ENCODE measurements around the gene RBM26. TPM values are rescaled to one million over a fixed set of nuclear protein-coding genes. Genes with fewer than 3 reads are reported as not detected.

Gene RBM26
- total and polyA plus RNA-seq, 2 donors (not counting 1 experiment from before 2014, with no cell fraction given) = 19.9 to 20.3 TPM

GRCh38 chr13:79379274-79379673, 26.8 kb downstream of the RBM26 start:
- Histone ChIP-seq H4K20me1 (ENCODE audit: control insufficient read depth, extremely low read depth, insufficient read depth, low read length) (no peaks in the 10 kb centered on the region), H3K79me2 (ENCODE audit: control insufficient read depth, insufficient read depth, low read length) (peaks cover 34% of the 10 kb centered on the region)

GRCh38 chr13:79376843-79377242, 29.2 kb downstream of the RBM26 start:
- TF ChIP-seq EZH2 (IDR thresholded peaks at IDR 0.05; ENCODE audit: low read length, missing control alignments) (no peak), CTCF (conservative IDR thresholded peaks at IDR 0.05 in 1 of 2, IDR thresholded peaks at IDR 0.05 in 1 of 2; ENCODE audit: low read depth in 1 of 2, low read length in 2 of 2) (no peak)
- H2AFZ ChIP-seq (ENCODE audit: low read length) = no peak overlapping the region
- no peaks in the 10 kb centered on the region for H3K27me3 ChIP-seq (ENCODE audit: control insufficient read depth, insufficient read depth, low read length)
- no peak overlapping the region for H3K27ac ChIP-seq (ENCODE audit: insufficient read depth, low read length)
- H4K20me1 ChIP-seq (ENCODE audit: control insufficient read depth, extremely low read depth, insufficient read depth, low read length) = no peaks in the 10 kb centered on the region
- H3K4me3 ChIP-seq (replicated peaks in 1 of 4; ENCODE audit: control extremely low read depth in 1 of 4, insufficient read depth in 1 of 4, low read depth in 3 of 4, low read length in 4 of 4) = no peak overlapping the region
- H3K9ac ChIP-seq (ENCODE audit: insufficient read depth, low read length) = no peak overlapping the region
- no peaks in the 10 kb centered on the region for H3K9me3 ChIP-seq (ENCODE audit: control insufficient read depth, insufficient read depth, low read depth, low read length)
- H3K79me2 ChIP-seq (ENCODE audit: control insufficient read depth, insufficient read depth, low read length) = peaks cover 19% of the 10 kb centered on the region
- peaks cover 6% of the 10 kb centered on the region for H3K36me3 ChIP-seq (ENCODE audit: control insufficient read depth, insufficient read depth, low read length)
- no peaks in the 10 kb centered on the region for H3K4me1 ChIP-seq (ENCODE audit: control insufficient read depth, extremely low read depth, insufficient read depth, low read length)
- no peak overlapping the region for H3K4me2 ChIP-seq (ENCODE audit: extremely low read depth, insufficient read depth, low read length)
- DNase-seq (ENCODE audit: low read depth in 2 of 2) = no peak

More at GRCh38 chr13:79379274-79379673, 26.8 kb downstream of the RBM26 start:
- Histone ChIP-seq H3K27me3 (ENCODE audit: control insufficient read depth, insufficient read depth, low read length) (no peaks in the 10 kb centered on the region), H3K4me1 (ENCODE audit: control insufficient read depth, extremely low read depth, insufficient read depth, low read length) (no peaks in the 10 kb centered on the region), H3K9ac (ENCODE audit: insufficient read depth, low read length) (no peak overlapping the region), H3K27ac (ENCODE audit: insufficient read depth, low read length) (peak overlapping the region; percentile 23), H3K36me3 (ENCODE audit: control insufficient read depth, insufficient read depth, low read length) (peaks cover 4% of the 10 kb centered on the region), H3K4me2 (ENCODE audit: extremely low read depth, insufficient read depth, low read length) (no peak overlapping the region), H3K4me3 (replicated peaks in 1 of 4; ENCODE audit: control extremely low read depth in 1 of 4, insufficient read depth in 1 of 4, low read depth in 3 of 4, low read length in 4 of 4) (no peak overlapping the region), H3K9me3 (ENCODE audit: control insufficient read depth, insufficient read depth, low read depth, low read length) (no peaks in the 10 kb centered on the region), H2AFZ (ENCODE audit: low read length) (no peak overlapping the region)
- no peak for TF ChIP-seq EZH2 (IDR thresholded peaks at IDR 0.05; ENCODE audit: low read length, missing control alignments)
- TF ChIP-seq CTCF (conservative IDR thresholded peaks at IDR 0.05 in 1 of 2, IDR thresholded peaks at IDR 0.05 in 1 of 2; ENCODE audit: low read depth in 1 of 2, low read length in 2 of 2) = no peak
- DNase-seq (ENCODE audit: low read depth in 2 of 2) = no peak

- Histone ChIP-seq H3K4me3 (replicated peaks in 1 of 4; ENCODE audit: control extremely low read depth in 1 of 4, insufficient read depth in 1 of 4, low read depth in 3 of 4, low read length in 4 of 4) (no peak overlapping the region), H3K36me3 (ENCODE audit: control insufficient read depth, insufficient read depth, low read length) (peaks cover 6% of the 10 kb centered on the region), H3K79me2 (ENCODE audit: control insufficient read depth, insufficient read depth, low read length) (peaks cover 7% of the 10 kb centered on the region), H3K9me3 (ENCODE audit: control insufficient read depth, insufficient read depth, low read depth, low read length) (no peaks in the 10 kb centered on the region), H3K27me3 (ENCODE audit: control insufficient read depth, insufficient read depth, low read length) (no peaks in the 10 kb centered on the region), H2AFZ (ENCODE audit: low read length) (no peak overlapping the region), H3K4me2 (ENCODE audit: extremely low read depth, insufficient read depth, low read length) (no peak overlapping the region), H4K20me1 (ENCODE audit: control insufficient read depth, extremely low read depth, insufficient read depth, low read length) (no peaks in the 10 kb centered on the region), H3K4me1 (ENCODE audit: control insufficient read depth, extremely low read depth, insufficient read depth, low read length) (no peaks in the 10 kb centered on the region), H3K27ac (ENCODE audit: insufficient read depth, low read length) (no peak overlapping the region), H3K9ac (ENCODE audit: insufficient read depth, low read length) (no peak overlapping the region)
- no peak for DNase-seq (ENCODE audit: low read depth in 2 of 2)
- TF ChIP-seq CTCF (conservative IDR thresholded peaks at IDR 0.05 in 1 of 2, IDR thresholded peaks at IDR 0.05 in 1 of 2; ENCODE audit: low read depth in 1 of 2, low read length in 2 of 2) (no peak), EZH2 (IDR thresholded peaks at IDR 0.05; ENCODE audit: low read length, missing control alignments) (no peak)
These were observed 31.5 kb downstream of the RBM26 start for GRCh38 chr13:79374578-79374977.

Data from fibroblast of lung (primary cell).